ENCODE results near the gene TUBA1A.
"Not testable (repeated sequence)": the region's sequence is repeated elsewhere in the genome, so short reads cannot be mapped to it uniquely, and the experiment has no call there.

TUBA1A gene

DNA sequence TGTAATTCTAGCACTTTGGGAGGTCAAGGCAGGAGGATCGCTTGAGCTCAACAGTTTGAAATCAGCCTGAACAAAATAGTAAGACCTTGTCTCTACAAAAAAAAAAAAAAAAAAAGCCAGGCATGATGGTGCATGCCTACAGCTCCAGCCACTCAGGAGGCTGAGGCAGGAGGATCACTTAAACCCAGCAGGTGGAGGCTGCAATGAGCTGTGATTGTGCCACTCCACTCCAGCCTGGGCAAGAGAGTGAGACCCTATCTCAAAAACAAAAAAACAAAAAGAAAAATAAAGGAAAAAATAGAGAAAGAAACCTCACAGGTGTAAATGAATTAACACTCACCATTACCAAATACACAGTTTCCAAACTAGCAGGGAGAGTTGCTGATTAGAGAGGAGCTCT lies 34.2 kb upstream of the TUBA1A start:
- H3K4me3 ChIP-seq (ENCODE audit: low read depth, low read length): no peak overlapping the region
- H3K36me3 ChIP-seq: no peaks in the 10 kb centered on the region
- TF ChIP-seq CTCF (IDR thresholded peaks at IDR 0.05; ENCODE audit: low read depth, low read length): no peak
- H3K9me3 ChIP-seq: no peaks in the 10 kb centered on the region
- DNase-seq: no peak
- H3K27me3 ChIP-seq: no peaks in the 10 kb centered on the region
- H3K4me1 ChIP-seq: peaks cover 20% of the 10 kb centered on the region

DNA sequence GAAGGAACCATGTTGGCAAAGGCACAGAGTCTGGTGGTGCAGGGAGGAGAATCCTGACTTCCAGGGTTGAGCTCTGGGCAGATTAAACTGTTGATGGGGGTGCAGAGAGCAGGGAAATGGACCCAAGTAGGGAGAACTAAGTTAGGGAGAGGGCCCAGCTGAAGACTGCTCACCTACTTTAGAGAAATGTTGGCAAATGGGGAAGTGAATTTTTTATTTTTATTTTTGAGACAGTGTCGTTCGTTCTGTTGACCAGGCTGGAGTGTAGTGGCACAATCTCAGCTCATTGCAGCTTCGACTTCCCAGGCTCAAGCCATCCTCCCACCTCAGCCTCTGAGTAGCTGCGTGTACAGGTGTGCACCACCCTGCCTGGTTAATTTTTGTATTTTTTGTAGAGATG lies 32.1 kb upstream of the TUBA1A start:
- no peak for DNase-seq
- no peaks in the 10 kb centered on the region for H3K9me3 ChIP-seq
- no peak for TF ChIP-seq CTCF (IDR thresholded peaks at IDR 0.05; ENCODE audit: low read depth, low read length)

GRCh38 chr12:49219417-49220026 lies 30.6 kb upstream of the TUBA1A start:
- Histone ChIP-seq H3K4me1 (peaks cover 21% of the 10 kb centered on the region), H3K9me3 (no peaks in the 10 kb centered on the region), H3K27me3 (no peaks in the 10 kb centered on the region), H3K4me3 (ENCODE audit: low read depth, low read length) (no peak overlapping the region), H3K36me3 (no peaks in the 10 kb centered on the region)
- no peak for TF ChIP-seq CTCF (IDR thresholded peaks at IDR 0.05; ENCODE audit: low read depth, low read length)
- DNase-seq: no peak

More for the DNA sequence above, 32.1 kb upstream of the TUBA1A start:
- H3K4me3 ChIP-seq (ENCODE audit: low read depth, low read length): no peak overlapping the region
- H3K4me1 ChIP-seq: peaks cover 13% of the 10 kb centered on the region
- H3K27me3 ChIP-seq: no peaks in the 10 kb centered on the region
- no peaks in the 10 kb centered on the region for H3K36me3 ChIP-seq

DNA sequence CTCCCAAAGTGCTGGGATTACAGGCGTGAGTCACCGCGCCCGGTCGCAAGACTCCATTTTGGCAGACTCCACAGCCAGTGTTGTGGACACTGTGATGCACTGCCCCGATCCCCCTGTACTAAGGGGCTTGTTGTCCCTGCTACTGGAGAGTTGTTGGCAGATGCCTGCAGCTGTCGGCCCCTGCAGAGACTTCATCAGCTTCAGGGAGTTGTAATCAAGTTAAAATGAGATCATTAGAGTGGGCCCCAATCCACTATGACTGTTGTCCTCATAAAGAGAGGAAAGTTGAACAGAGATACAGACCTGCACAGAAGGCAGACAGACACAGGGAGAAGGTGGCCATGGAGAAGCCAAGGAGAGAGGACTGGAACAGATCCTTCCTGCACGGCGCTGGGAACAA lies 23.7 kb upstream of the TUBA1A start:
- DNase-seq: peak; percentile 76
- Histone ChIP-seq H3K9me3 (no peaks in the 10 kb centered on the region), H3K36me3 (no peaks in the 10 kb centered on the region), H3K27me3 (no peaks in the 10 kb centered on the region), H3K4me3 (ENCODE audit: low read depth, low read length) (no peak overlapping the region), H3K4me1 (peaks cover 28% of the 10 kb centered on the region)
- no peak for TF ChIP-seq CTCF (IDR thresholded peaks at IDR 0.05; ENCODE audit: low read depth, low read length)

DNA sequence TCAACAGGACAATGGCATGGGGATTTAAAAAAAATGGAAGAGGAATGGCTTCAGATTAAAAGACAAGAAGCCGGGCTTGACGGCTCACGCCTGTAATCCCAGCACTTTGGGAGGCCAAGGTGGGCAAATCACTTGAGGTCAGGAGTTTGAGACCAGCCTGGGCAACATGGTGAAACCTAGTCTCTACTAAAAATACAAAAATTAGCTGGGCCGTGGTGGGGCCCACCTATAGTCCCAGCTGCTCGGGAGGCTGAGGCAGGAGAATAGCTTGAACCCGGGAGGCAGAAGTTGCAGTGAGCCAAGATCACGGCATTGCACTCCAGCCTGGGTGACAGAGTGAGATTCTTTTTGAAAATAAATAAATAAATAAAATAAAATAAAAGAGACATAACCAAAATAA lies 21.8 kb upstream of the TUBA1A start:
- not testable (repeated sequence) for H3K27me3 ChIP-seq, DNase-seq
- peaks cover 24% of the 10 kb centered on the region for H3K4me1 ChIP-seq

DNA sequence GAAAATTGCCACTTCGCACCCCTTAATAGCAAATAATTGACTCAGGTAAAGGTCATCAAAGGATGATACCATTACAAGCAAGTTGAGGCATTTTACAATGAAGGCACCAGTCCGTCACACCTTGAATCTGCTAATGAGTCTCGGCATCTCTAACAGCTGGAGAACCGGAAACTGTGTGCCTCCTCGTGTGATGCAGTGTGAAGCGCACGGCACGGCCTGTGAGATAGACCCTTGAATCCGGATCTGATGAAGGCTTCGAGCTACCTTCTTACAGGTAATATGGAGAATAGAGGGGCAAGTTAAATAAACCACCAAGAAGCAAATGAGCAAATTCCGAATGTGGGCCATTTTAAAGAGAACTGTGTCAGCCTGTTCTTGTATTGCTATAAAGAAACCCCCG lies 19.8 kb upstream of the TUBA1A start:
- H3K9me3 ChIP-seq: no peaks in the 10 kb centered on the region
- no peak overlapping the region for H3K4me3 ChIP-seq (ENCODE audit: low read depth, low read length)
- H3K36me3 ChIP-seq: no peaks in the 10 kb centered on the region
- H3K27me3 ChIP-seq: no peaks in the 10 kb centered on the region
- peaks cover 12% of the 10 kb centered on the region for H3K4me1 ChIP-seq
- no peak for TF ChIP-seq CTCF (IDR thresholded peaks at IDR 0.05; ENCODE audit: low read depth, low read length)
- no peak for DNase-seq

More for the DNA sequence above, 21.8 kb upstream of the TUBA1A start:
- H3K4me3 ChIP-seq (ENCODE audit: low read depth, low read length); H3K9me3 ChIP-seq; H3K36me3 ChIP-seq: not testable (repeated sequence)

DNA sequence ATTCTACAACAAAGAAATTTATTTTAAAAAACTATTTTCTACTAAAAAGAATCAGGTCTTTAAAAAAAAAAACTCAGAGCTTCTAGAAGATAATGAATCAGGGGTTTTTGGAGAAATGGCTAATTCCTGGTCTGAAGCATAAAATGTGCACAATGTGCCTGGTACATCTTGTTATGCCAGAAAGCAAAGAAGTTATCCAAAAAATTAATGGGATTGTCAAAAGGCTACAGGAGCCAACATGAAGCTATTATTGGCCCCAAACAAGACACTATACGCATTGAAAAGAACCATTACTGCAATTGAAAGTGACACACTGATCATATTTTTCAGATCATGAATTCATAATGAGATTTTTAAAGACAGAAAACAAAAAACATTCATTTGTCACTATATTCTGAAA lies 19.3 kb upstream of the TUBA1A start:
- DNase-seq: no peak
- no peaks in the 10 kb centered on the region for H3K27me3 ChIP-seq
- no peak overlapping the region for H3K4me3 ChIP-seq (ENCODE audit: low read depth, low read length)
- H3K9me3 ChIP-seq: no peaks in the 10 kb centered on the region
- H3K36me3 ChIP-seq: no peaks in the 10 kb centered on the region
- no peak for TF ChIP-seq CTCF (IDR thresholded peaks at IDR 0.05; ENCODE audit: low read depth, low read length)
- peaks cover 8% of the 10 kb centered on the region for H3K4me1 ChIP-seq
